Coronary artery (tissue), 2 donors: ENCODE measurements around the gene CAPRIN1.

Experiments
- DNase-seq: peaks from one replicate; pipeline ENCODE4 v3.0.0-alpha.2; 2017; ENCODE audit warnings: low spot score
- H3K27ac ChIP-seq, 2 donors: fragments of 200-600 bp; sonication (generic); one replicate each; pipeline ENCODE4 v1.5.1; 2016 to 2019
- H3K4me3 ChIP-seq: fragments of 200-600 bp; sonication (generic); 2 replicates; pipeline ENCODE4 v1.5.1; 2016; ENCODE audit warnings: mild to moderate bottlenecking, moderate library complexity
- TF ChIP-seq, protein P1 (sequence below): fragments of 200-600 bp; sonication (generic); IDR thresholded peaks from one replicate; pipeline ENCODE4 v1.5.1; 2019; ENCODE audit warnings: antibody characterized with exemption

CAPRIN1 gene

DNA sequence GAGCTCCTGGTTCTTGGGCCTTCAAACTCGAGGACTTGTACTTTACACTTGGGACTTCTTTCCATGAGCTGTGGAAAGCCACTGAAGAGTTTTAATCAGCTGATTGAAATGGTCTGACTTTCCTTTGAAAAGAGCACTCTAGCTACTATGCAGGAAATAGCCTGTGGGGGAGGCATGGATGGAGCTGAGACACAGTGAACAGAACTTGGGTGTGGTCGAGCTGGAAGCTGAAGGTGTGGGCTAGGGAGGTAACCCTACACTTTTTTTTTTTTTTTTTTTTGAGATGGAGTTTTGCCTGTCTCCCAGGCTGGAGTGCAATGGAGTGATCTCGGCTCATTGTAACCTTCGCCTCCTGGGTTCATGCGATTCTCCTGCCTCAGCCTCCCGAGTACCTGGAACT is 17.5 kb upstream of the CAPRIN1 start:
- Histone ChIP-seq H3K4me3 (no peak overlapping the region), H3K27ac (no peak overlapping the region)
- no peak for DNase-seq
- TF ChIP-seq, protein P1, sequence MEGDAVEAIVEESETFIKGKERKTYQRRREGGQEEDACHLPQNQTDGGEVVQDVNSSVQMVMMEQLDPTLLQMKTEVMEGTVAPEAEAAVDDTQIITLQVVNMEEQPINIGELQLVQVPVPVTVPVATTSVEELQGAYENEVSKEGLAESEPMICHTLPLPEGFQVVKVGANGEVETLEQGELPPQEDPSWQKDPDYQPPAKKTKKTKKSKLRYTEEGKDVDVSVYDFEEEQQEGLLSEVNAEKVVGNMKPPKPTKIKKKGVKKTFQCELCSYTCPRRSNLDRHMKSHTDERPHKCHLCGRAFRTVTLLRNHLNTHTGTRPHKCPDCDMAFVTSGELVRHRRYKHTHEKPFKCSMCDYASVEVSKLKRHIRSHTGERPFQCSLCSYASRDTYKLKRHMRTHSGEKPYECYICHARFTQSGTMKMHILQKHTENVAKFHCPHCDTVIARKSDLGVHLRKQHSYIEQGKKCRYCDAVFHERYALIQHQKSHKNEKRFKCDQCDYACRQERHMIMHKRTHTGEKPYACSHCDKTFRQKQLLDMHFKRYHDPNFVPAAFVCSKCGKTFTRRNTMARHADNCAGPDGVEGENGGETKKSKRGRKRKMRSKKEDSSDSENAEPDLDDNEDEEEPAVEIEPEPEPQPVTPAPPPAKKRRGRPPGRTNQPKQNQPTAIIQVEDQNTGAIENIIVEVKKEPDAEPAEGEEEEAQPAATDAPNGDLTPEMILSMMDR: no peak

DNA sequence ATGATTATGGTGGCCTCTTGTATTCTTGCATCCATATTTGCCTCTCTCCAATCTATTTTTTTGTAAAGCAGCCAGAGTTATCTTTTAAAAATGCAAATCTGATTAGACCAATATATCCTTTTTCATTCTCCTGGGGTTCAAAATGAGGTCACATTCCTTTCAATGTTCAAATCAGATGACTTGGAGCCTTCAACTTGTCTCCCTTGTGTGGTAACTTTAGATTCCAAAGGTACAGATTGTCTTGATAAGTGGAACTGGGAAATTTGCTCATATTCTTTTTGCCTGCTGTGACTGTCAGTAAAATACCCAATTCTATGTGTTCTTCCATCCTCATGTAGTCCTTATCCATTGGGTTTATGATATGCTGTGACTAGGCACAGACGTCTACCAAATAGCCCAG is 15.1 kb upstream of the CAPRIN1 start:
- TF ChIP-seq, protein P1: no peak

DNA sequence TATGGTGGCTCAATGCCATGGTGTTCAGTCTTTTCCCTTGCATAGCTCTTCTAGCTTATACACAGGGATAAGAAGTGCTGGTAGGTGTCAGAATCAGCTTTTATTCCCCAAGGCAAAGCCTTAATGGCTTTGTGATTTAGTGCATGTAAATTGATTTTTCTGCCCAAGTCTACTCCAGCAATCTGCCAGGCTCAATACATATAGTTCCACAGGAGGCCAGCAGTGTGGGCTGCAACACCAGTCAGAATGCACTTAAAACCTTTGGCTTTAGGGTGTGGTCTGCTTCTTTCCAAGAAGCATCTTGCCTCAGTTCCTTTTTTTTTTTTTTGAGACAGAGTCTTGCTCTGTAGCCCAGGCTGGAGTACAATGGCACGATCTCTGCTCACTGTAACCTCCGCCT is 14.5 kb upstream of the CAPRIN1 start:
- H3K4me3 ChIP-seq: no peak overlapping the region
- no peak overlapping the region for H3K27ac ChIP-seq
- DNase-seq: no peak
- TF ChIP-seq, protein P1: no peak

More for the DNA sequence above, 15.1 kb upstream of the CAPRIN1 start:
- Histone ChIP-seq H3K4me3 (no peak overlapping the region), H3K27ac (no peak overlapping the region)
- DNase-seq: no peak

DNA sequence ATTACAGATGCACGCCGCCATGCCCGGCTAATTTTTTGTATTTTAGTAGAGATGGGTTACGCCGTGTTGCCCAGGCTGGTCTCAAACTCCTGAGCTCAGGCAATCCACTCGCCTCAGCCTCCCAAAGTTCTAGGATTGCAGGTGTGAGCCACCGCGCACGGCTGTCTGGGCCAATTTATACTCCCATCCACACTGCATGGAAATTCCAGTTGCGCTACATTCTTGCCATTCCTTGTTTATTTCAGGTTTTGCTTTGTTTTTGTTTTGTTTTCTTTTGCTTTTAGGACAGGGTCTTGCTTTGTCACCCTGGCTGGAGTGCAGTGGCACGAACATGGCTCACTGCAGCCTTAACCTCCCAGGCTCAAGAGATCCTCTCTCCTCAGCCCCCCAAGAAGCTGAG is 11.0 kb upstream of the CAPRIN1 start:
- DNase-seq: no peak
- no peak overlapping the region for H3K27ac ChIP-seq
- TF ChIP-seq, protein P1: no peak
- no peak overlapping the region for H3K4me3 ChIP-seq

DNA sequence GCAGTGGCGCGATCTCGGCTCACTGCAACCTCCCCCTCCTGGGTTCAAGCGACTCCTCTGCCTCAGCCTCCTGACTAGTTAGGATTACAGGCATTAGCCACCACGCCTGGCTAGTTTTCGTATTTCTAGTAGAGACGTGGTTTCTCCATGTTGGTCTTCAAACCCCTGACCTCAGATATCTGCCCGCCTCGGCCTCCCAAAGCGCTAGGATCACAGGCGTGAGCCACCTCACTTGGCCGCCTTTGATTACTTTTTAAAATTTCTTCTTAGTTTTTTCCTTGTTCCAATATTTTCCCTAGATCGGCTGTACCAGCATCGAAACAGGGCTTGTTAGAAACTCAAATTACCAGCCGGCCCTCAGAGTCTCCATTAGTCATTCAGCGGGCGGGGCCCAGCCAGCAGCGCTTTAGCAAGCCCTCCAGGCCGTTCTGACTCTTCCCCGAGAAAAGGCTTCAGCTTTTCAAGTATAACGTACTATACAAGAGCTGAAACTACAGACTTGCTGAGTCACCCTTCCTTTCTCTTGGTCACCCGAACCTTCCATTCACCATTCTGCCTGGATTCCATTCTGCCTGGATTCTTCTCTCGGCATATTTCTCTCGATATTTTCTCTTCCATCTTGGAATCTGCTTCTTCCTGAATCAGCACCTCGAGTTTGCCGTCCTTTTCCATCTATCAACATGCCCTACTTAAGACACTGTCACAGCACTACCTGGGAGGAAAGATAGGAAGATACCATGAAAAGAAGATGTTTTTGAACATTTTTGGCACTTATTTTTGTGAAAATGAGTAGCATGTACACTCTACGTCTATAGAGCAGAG is 6.7 kb upstream of the CAPRIN1 start:
- TF ChIP-seq, protein P1: no peak
- no peak for DNase-seq
- H3K27ac ChIP-seq: no peak overlapping the region
- no peak overlapping the region for H3K4me3 ChIP-seq

DNA sequence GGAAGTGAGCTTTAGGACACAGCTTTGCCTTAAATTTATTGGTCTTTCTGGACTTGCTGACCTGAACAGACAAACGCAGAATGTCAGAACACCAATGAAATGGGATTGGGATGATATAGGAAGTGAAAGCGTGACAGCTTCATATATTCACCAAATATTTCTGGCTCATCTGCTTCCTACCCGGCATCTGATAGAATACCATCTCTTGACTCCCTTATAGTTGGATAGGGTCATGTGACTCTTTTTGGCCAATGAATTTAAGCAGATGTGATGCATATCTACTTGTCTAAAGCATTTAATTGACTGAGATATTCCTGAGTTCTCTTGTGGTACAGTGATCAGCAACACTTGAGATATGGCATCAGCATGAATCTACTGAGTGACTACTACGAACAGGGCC is 2.5 kb upstream of the CAPRIN1 start:
- DNase-seq: no peak
- Histone ChIP-seq H3K27ac (no peak overlapping the region), H3K4me3 (no peak overlapping the region)
- TF ChIP-seq, protein P1: no peak
